ENCODE data around the gene NCOR2. TPM values are rescaled to one million over a fixed set of nuclear protein-coding genes. Genes with fewer than 3 reads are reported as not detected.

Gene NCOR2
- total and polyA plus RNA-seq, 2 donors (not counting 3 experiments of a cell fraction or from before 2014, with no cell fraction given) = 26.5 to 241 TPM

- POLR2A ChIA-PET = no interaction called here
- BruUV-seq (replicated peaks) = no TSS peak
- no peak for DNase-seq (ENCODE audit: low read depth, low spot score)
- dilution Hi-C loops (cut with MboI; ENCODE audit: extremely low pct_ligation_motif_present, low sequenced_read_pairs) (no loop called here), intact Hi-C loops (cut with micrococcal nuclease) (no loop called here)
- peaks cover 13% of the 10 kb centered on the region for H3K4me1 ChIP-seq (ENCODE audit: control insufficient read depth, extremely low read depth, insufficient read depth, low read length)
- FAIRE-seq = no peak
- H3K27me3 ChIP-seq (ENCODE audit: control insufficient read depth in 2 of 2, insufficient read depth in 2 of 2, low read length in 2 of 2) = no peaks in the 10 kb centered on the region
- H3K4me2 ChIP-seq (ENCODE audit: insufficient read depth, low read length) = no peak overlapping the region
- H3K27ac ChIP-seq (ENCODE audit: insufficient read depth, low read depth, low read length) = no peak overlapping the region
- no peak overlapping the region for H3K9ac ChIP-seq (replicated peaks; ENCODE audit: extremely low read depth, insufficient read depth, low read length)
- peaks cover 14% of the 10 kb centered on the region for H3K79me2 ChIP-seq (ENCODE audit: control insufficient read depth, insufficient read depth, low read length)
- CTCF ChIA-PET = interaction anchor here (1.4 kb wide), 1 partner anchor 27 kb away, joined by 3 read pairs; no protein-coding TSS in a partner anchor
- no peak for TF ChIP-seq POLR2AphosphoS5 (IDR thresholded peaks at IDR 0.05; ENCODE audit: insufficient read depth, low read depth, low read length)
- no peak for TF ChIP-seq MAX (IDR thresholded peaks at IDR 0.05; ENCODE audit: insufficient read depth, insufficient read length)
- TF ChIP-seq JUN (IDR thresholded peaks at IDR 0.05; ENCODE audit: borderline replicate concordance, insufficient read depth, insufficient read length, low read depth) = no peak
- TF ChIP-seq GATA2 (IDR thresholded peaks at IDR 0.05; ENCODE audit: insufficient read depth, insufficient read length, low read depth, low read length) = no peak
- TF ChIP-seq EZH2 (IDR thresholded peaks at IDR 0.05; ENCODE audit: borderline replicate concordance, low read depth, low read length, severe bottlenecking) = no peak
- TF ChIP-seq CTCF (IDR thresholded peaks at IDR 0.05; ENCODE audit: extremely low read depth in 1 of 2, insufficient read depth in 1 of 2, low read depth in 1 of 2, low read length in 2 of 2) = no peak
- TF ChIP-seq POLR2A (IDR thresholded peaks at IDR 0.05; ENCODE audit: low read depth, low read length) = no peak
- TF ChIP-seq MYC (IDR thresholded peaks at IDR 0.05; ENCODE audit: low read depth, low read length) = no peak
- no peak for TF ChIP-seq FOS (IDR thresholded peaks at IDR 0.05; ENCODE audit: borderline replicate concordance, insufficient read depth, low read length)
- no peaks in the 10 kb centered on the region for H3K9me1 ChIP-seq (replicated peaks; ENCODE audit: control insufficient read depth, extremely low read depth, insufficient read depth, low read length)
- H3K36me3 ChIP-seq (ENCODE audit: control insufficient read depth in 2 of 2, extremely low read depth in 1 of 2, insufficient read depth in 2 of 2, low read length in 2 of 2) = no peaks in the 10 kb centered on the region
- H3K9me3 ChIP-seq (replicated peaks; ENCODE audit: control insufficient read depth, insufficient read depth, low read length) = no peaks in the 10 kb centered on the region
- no peak overlapping the region for H2AFZ ChIP-seq (ENCODE audit: low read depth, low read length)
- no peaks in the 10 kb centered on the region for H4K20me1 ChIP-seq (replicated peaks; ENCODE audit: control insufficient read depth, extremely low read depth, insufficient read depth, low read length)
- H3K4me3 ChIP-seq (replicated peaks in 1 of 3; ENCODE audit: insufficient read depth in 1 of 3, low read depth in 1 of 3, low read length in 3 of 3) = no peak overlapping the region
Observed at GRCh38 chr12:124527861-124528561, 39.4 kb downstream of the NCOR2 start.
